GM18907 (cell line): ENCODE measurements around the gene CHAF1A.

ENCODE experiments used
- ATAC-seq: cut with Tn5 transposase; IDR thresholded peaks from one replicate; pipeline ENCODE4 v1.9.1; 2021; ENCODE audit warnings: mild to moderate bottlenecking, moderate library complexity; ENCODE audit not compliant: unreplicated experiment

CHAF1A gene

DNA sequence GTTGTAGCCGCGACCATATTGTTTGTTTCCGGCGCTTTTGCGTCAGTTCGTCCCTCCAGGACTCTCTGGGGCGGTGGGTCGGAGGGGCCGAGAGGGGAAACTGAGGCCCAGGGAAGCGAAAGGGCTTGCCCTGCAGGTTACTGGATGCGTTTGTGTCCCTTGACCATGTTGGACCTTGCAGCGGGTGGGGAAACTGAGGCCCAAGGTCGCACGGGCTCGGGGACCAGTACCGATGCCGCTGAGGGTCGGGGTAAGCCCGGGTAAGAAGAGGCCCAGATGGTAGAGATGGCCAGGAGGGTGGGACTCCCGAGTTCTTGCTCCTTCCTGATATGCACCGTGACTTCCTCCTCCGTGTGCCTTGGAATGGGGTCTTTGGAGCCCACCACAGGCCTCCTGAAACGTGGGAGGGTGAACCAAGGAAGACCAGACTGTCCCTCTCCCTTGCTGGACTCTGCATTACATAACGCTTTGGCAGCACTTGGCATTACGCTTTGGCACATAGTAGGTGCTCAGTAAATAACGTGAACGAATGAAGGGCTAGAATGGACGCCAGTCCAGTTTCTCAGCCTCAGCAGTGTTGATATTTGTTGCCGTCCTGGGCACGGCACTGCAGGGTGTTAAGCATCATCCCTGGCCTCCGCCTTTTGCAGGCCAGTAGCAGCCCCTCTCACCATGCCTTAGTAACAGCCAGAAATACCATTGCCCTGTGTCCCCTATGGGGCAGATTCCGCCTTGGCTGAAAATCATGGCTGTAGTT, 743 bp downstream of the CHAF1A start:
- ATAC-seq = no peak

DNA sequence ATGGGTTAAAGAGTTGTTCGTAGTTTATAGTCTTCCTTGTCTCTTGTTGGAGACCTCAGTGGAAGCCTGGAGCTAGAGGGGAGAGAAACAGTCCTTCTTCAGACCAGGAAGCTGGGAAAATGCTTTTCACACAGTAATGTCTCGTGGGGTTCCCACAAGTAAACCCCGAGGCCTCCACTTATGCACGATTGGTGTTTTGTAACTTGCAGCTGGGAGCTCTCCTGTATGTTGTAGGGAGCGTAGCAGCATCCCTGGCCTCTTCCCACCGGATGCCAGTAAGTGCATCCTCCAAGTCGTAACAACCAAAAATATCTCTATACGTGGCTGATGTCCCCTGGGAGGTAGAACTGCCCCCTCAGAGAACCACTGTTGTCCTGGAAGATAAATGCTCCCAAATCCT, 3.5 kb downstream of the CHAF1A start:
- ATAC-seq = no peak

DNA sequence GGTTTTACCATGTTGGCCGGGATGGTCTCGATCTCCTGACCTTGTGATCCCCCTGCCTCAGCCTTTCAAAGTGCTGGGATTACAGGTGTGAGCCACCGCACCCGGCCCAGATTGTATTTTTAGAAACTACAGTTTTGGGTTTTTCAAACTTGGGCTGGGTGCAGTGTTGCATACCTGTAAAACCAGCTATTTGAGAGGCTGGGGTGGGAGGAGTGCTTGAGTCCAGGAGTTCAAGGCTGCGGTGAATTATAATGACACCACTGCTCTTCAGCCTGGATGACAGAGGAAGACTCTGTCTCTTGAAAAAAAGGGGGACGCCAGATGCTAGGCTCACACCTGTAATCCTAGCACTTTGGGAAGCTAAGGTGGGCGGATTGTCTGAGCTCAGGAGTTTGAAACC, 4.2 kb downstream of the CHAF1A start:
- ATAC-seq = no peak

- ATAC-seq = no peak
Observed at GRCh38 chr19:4409123-4409933, 6.9 kb downstream of the CHAF1A start.

DNA sequence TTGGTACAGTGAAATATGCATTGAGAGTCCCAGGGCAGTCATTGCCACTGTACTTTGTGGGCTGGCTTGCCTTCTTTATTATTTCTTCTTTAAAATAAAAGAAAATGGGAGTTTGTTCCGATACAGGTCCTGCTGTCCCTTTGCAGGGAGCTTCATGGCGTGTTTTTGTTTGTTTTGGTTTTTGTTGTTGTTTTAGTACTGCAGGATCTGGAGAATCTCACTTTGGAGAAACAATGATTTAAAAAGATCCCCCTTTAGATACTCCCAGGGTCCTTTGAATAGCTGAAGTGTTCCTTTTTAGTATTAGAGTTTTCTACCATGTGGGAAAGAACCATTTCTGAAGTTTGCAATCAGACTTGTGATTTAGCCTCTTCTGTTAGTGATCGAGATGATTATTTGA, 11.1 kb downstream of the CHAF1A start:
- no peak for ATAC-seq

GRCh38 chr19:4414144-4414799, 11.8 kb downstream of the CHAF1A start:
- no peak for ATAC-seq

DNA sequence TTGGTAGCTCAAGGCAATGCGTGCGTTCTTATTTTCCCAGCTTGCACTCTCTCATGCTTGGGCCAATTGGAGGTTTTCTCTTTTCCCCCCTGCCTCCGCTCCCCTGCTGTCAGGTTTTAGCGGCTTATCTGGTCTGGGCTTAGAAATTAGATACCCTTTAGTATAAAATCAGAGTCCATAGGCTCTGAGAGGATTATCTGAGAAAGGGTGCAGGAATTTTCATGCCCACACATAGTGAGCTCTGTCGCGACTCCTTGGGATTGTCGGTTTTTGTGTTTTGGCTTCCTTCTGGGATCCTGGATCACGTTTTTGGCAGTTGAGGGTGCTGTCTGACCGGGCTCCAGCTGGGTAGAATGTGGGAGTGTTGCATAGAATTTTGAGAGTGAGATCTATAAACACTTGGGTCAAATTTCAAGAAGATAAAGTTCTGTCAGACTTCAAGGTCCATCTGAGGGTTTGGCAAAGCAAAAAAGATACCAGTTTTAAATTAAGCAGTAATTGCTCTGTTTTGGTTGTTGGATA, 12.4 kb downstream of the CHAF1A start:
- no peak for ATAC-seq

DNA sequence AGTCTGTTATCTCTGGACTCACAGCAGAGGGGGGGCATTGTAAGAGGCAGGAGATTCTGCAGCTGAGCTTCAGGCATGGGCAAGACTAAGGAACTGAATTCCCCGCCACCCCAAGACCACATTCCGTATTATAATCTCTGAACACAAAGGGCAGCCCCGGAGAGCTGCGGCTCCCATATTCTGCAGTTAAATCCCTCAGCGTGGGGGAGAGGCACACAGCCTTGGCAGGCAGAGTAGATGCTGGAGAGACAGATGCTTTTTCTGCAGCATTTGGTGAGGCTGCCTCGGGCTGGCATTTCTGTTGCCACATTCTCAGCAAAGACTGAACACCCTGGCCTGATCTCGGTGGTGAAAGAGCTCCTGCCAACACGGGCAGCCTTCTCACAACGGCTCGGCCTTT, 12.9 kb downstream of the CHAF1A start:
- no peak for ATAC-seq

- no peak for ATAC-seq
Observed at GRCh38 chr19:4416268-4416667, 13.8 kb downstream of the CHAF1A start.

GRCh38 chr19:4423416-4424126, 21.1 kb downstream of the CHAF1A start:
- no peak for ATAC-seq

GRCh38 chr19:4425537-4425936, 23.1 kb downstream of the CHAF1A start:
- no peak for ATAC-seq

DNA sequence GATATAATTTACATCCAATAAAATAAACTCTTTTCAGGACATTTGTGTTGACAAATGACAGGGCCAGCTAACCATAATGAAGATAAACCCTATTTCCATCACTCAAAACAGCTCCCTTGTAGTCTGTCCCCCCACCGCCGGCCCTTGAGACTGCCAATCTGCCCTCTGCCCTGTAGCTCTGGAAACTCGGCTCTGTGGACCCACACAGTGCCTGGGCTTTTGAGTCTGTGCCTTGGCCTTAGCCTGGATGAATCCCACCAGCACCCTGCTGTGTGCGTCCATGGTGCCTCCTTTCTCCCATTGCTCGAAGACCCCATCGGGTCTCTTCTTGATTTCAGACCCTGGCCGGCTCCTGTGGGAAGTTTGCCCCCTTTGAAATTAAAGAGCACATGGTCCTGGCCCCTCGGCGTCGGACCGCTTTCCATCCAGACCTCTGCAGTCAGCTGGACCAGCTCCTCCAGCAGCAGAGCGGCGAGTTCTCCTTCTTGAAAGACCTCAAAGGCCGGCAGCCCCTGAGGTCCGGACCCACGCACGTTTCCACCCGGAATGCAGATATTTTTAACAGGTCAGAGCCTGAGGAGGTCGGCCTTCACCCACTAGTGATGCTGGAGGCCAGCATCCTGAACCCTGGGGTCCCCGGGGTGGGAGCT, 26.0 kb downstream of the CHAF1A start:
- ATAC-seq = no peak

DNA sequence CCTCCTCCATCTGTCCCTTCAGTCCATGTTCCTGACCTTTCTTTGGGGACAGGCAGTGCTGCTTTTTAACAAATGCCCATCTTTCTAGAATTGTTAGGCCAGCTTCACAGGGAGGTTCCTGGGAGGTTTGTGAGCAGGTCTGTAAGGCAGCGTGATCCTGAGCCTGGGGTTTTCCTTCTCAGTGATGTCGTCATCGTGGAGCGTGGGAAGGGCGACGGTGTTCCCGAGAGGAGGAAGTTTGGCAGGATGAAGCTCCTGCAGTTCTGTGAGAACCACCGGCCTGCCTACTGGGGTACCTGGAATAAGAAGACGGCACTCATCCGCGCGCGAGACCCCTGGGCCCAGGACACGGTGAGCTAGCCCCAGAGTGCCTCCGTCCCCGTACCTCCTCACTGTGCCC, 26.8 kb downstream of the CHAF1A start:
- no peak for ATAC-seq

DNA sequence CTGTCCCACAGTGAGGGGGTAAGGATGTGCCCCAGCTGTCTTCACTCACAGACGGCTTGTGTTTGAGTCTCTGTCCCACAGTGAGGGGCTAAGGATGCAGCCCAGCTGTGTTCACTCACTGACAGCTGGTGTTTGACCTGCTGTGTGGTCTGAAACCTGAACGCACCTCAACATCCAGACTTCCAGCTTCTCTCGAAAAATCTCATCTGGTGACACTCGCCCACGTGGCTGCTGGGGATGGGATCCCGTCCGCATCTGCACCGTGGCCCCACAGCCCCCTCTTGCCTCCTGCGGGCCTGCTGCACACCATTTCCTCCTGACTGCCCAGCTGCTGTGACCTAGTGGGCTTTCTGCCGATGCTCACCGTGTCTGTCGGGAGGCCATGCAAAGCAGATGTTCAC, 27.3 kb downstream of the CHAF1A start:
- no peak for ATAC-seq

DNA sequence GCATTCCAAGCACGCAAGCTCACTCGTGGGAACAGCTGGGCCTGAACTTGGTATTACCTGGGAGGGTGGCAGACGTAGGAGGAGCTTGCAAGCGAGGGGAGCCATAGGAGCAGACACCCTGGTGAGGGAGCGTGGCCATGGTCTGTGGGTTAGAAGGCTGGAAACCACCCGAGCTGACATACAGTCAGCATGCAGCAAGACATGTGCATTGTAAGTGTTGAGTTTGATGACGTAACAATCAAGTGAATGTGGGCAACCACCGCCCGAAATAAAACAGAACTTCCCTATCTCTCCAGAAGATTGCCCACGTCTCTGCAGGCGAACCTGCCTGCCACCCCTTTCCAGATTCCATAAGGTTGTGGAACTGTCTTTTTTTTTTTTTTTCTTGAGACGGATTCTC, 28.3 kb downstream of the CHAF1A start:
- no peak for ATAC-seq

DNA sequence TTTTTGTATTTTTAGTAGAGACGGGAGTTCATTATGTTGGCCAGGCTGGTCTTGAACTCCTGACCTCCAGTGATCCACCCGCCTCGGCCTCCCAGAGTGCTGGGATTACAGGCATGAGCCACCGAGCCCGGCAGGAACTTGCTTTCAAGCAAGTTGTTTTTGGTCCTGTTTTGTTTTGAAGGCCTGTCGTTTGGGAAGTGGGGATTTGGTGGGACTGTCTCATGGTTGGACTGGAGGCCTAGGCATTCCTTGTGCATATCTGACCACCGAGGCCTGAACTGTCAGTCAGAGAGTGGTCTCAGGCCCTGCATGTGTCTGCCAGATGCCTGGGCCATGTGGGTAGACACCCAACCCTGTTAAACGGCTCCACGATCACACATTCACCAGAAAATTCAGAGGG, 28.9 kb downstream of the CHAF1A start:
- ATAC-seq = no peak

- no peak for ATAC-seq
Observed at GRCh38 chr19:4431808-4432674, 29.6 kb downstream of the CHAF1A start.

DNA sequence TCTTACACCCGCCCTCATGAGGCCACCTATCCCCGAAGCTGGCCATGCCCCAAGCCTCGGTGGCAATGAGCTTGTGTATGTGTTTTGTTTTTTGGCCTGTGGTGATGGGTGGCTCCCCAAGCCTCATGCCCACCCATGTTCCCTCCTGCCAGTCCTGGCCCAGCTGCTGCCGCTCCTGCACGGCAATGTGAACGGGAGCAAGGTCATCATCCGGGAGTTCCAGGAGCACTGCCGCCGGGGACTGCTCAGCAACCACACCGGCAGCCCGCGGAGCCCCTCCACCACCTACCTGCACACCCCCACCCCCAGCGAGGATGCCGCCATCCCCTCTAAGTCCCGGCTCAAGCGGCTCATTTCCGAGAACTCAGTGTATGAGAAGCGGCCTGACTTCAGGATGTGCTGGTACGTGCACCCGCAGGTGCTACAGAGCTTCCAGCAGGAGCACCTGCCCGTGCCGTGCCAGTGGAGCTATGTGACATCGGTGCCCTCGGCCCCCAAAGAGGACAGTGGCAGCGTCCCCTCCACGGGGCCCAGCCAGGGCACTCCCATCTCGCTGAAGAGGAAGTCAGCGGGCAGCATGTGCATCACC, 30.6 kb downstream of the CHAF1A start:
- ATAC-seq = no peak

DNA sequence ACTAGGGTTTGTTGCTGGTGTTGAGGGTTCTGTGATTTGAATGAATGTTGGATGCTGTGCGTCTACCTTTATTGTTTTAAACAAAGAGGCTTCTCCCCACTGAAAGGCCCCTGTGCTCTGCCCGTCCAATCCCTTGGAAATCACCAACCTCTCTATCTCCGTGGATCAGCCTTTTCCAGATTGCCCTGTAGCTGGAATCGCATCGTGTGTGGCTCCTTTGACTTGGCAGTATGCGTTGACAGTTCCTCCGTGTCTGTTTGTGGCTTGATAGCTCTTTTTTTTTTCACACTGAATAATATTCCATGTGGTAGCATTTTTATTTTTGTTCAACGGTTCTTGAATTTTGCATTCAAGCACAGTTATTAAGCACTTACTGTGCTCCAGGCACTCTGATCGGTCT, 32.0 kb downstream of the CHAF1A start:
- no peak for ATAC-seq
